ENCODE data around the gene B3GALT6.
"Not testable (repeated sequence)": the region's sequence is repeated elsewhere in the genome, so short reads cannot be mapped to it uniquely, and the experiment has no call there.

Gene B3GALT6

DNA sequence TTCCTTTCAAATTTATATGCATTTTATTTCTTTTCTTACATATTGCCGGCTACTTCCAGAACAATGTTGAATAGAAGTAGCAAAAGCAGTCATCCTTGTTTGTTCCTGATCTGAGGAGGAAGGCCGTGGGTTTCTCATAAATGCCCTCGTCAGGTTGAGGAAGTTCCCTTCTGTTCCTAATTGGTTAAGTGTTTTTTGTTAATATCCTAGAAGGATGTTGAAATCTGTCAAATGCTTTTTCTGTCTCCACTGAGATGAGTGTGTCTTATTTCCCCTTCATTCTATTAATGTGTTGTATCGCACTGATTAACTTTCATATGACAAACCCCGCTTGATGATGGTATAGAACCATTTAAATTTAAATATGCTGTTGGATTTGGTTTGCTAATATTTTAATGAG, 42.9 kb upstream of the B3GALT6 start:
- DNase-seq (ENCODE audit: extremely low read depth, low read depth): no peak
- TF ChIP-seq, protein P1, sequence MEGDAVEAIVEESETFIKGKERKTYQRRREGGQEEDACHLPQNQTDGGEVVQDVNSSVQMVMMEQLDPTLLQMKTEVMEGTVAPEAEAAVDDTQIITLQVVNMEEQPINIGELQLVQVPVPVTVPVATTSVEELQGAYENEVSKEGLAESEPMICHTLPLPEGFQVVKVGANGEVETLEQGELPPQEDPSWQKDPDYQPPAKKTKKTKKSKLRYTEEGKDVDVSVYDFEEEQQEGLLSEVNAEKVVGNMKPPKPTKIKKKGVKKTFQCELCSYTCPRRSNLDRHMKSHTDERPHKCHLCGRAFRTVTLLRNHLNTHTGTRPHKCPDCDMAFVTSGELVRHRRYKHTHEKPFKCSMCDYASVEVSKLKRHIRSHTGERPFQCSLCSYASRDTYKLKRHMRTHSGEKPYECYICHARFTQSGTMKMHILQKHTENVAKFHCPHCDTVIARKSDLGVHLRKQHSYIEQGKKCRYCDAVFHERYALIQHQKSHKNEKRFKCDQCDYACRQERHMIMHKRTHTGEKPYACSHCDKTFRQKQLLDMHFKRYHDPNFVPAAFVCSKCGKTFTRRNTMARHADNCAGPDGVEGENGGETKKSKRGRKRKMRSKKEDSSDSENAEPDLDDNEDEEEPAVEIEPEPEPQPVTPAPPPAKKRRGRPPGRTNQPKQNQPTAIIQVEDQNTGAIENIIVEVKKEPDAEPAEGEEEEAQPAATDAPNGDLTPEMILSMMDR (IDR thresholded peaks at IDR 0.05; ENCODE audit: low read depth, low read length): no peak

- DNase-seq (ENCODE audit: extremely low read depth, low read depth): no peak
- TF ChIP-seq, protein P1 (IDR thresholded peaks at IDR 0.05; ENCODE audit: low read depth, low read length): no peak
These were observed 40.3 kb upstream of the B3GALT6 start for GRCh38 chr1:1191734-1192133.

DNA sequence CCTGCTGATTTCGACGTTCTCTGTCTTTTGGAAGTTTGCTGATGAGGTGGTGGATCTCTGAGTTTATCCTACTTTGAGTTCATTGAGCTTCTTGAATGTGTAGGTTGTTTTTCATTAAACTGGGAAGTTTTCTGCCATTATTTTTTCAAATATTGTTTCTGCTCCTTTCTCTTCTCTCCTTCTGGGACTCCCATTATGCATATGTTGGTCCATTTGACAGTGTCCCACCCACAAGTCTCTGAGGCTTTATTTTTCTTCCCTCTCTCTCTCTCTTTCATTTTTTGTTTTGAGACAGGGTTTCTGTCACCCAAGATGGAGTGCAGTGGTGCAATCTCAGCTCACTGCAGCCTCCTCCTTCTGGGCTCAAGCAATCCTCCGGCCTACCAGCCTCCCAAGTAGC, 37.3 kb upstream of the B3GALT6 start:
- DNase-seq (ENCODE audit: extremely low read depth, low read depth): no peak
- TF ChIP-seq, protein P1 (IDR thresholded peaks at IDR 0.05; ENCODE audit: low read depth, low read length): no peak

GRCh38 chr1:1195726-1196125, 36.3 kb upstream of the B3GALT6 start:
- not testable (repeated sequence) for DNase-seq (ENCODE audit: extremely low read depth, low read depth)

- no peak for DNase-seq (ENCODE audit: extremely low read depth, low read depth)
- TF ChIP-seq, protein P1 (IDR thresholded peaks at IDR 0.05; ENCODE audit: low read depth, low read length): no peak
These were observed 35.4 kb upstream of the B3GALT6 start for GRCh38 chr1:1196431-1197187.

GRCh38 chr1:1197188-1197500, 34.9 kb upstream of the B3GALT6 start:
- TF ChIP-seq, protein P1 (IDR thresholded peaks at IDR 0.05; ENCODE audit: low read depth, low read length): no peak

DNA sequence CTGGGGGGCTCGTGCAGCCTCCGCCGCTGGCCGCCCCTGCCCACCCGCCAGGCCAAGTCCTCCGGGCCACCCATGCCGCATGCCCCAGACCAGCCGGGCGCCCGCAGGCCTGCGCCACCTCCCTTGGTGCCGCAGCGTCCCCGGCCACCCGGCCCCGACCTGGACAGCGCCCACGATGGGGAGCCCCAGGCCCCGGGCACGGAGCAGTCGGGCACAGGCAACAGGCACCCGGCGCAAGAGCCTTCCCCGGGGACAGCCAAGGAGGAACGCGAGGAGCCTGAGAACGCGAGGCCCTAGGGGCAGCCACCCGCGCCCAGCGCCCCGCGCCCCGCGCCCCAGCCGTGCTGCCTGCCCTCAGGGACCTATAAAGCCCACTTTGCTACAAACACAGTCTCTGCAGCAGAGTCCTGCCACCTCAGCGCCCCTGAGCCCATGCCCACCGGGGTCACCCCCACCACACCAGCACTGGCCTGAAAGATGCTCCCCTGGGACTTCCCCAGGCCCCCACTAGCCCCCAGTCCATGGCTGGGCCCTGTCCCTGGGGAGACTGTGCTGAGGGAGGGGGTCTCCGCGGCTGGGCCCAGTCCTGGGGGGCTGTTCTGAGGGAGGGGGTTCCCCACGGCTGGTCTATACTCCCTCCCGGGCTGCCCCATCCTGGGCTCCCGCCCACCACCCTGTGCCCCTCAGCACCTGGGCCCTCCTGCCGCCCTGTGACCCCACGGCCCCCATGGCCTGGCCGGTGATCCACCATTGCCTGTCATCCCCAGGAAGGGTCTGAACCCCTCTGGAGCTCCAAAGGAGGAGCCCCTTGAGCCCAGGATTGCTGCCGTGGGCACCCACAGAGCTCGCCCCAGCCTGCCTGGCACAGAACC, 34.2 kb upstream of the B3GALT6 start:
- TF ChIP-seq, protein P1 (IDR thresholded peaks at IDR 0.05; ENCODE audit: low read depth, low read length): no peak
- DNase-seq (ENCODE audit: extremely low read depth, low read depth): no peak

More at GRCh38 chr1:1197188-1197500, 34.9 kb upstream of the B3GALT6 start:
- DNase-seq (ENCODE audit: extremely low read depth, low read depth): no peak

Measured in AG09319 (cell line).